Astrocyte of the hippocampus (primary cell): Measurements from ENCODE around the gene NR6A1.

Experiments
- DNase-seq: peaks from one replicate; pipeline ENCODE4 v3.0.0; 2011; ENCODE audit warnings: low read depth, low spot score

NR6A1 gene

GRCh38 chr9:124693403-124693802 lies 77.7 kb downstream of the NR6A1 start:
- DNase-seq, result no peak

DNA sequence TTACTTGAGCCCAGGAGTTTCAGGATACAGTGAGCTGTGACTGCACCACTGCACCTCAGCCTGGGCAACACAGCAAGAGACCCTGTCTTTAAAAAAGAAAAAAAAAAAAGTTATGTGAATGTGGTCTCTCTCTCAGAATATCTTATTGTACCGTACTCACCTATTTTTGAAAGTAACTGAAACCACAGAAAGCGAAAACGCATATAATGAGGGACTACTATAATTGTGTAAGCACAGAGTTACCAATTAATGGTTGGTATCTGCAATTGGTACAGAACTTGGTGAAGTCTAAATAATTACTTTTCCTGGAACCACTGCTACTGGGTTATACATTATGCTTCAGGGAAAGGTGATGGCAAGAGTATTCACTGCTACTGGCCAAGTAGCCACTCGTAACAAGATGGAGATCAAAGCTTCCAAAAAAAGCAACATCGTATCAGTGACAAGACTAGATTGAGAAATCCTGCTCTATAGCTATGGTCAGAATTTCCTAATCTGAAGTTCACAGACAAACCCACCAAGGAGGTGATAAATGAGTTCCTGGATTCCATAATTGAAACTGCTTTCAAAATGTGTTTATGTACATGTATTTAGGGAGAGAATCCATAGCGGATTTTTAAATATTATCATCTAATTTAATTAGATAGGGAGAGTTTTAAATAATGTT lies 82.7 kb downstream of the NR6A1 start:
- DNase-seq, result no peak

DNA sequence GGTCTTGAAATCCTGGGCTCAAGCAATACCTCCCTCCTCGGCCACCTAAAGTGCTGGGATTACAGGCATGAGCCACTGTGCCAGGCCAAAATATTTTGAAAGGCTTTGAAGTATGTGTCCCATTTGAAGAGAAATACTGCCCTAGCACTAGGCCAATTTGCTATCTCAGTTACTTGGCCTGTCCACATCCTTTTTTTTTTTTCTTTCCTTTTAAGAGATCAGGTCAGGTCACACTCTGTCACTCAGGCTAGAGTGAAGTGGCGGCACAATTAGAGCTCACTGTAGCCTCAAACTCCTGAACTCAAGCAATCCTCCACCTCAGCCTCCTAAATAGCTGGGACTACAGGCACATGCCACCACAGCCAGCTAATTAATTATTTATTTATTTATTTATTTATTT lies 84.2 kb downstream of the NR6A1 start:
- no peak for DNase-seq

DNA sequence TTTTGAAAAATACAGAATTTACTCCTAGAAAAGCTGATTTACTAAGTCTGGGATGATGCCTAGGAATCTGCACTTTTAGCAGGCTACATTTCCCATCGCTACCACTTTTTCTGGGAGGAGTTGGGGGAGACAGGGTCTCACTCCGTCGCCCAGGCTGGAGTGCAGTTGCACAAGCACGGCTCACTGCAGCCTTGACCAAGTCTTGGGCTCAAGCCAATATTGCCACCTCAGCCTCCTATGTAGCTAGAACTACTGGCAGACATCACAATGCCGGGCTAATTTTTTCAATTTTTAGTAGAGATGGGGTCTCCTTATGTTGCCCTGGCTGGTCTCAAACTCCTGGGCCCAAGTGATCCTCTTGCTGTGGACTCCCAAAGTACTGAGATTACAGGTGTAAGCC lies 85.9 kb downstream of the NR6A1 start:
- no peak for DNase-seq

DNA sequence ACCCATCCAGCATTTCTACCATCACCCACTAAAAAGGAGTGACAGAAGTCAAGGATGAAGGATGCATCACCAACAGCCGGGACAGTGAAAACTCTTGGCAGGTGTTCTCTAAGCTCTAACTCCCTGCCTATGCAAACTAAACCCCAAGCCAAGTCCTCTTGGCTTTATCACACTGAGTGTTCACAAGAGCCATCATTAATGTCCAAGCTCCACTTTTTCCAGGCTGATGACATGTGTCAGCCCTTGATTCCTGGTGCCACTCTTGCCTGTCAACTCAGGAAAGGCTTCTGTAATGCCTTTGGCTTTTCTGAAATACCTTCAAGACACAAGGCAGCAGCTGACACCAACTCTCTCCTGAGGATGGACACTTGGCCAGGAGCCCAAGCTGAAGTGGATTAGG lies 86.9 kb downstream of the NR6A1 start:
- DNase-seq, result no peak

GRCh38 chr9:124683043-124683442 lies 88.1 kb downstream of the NR6A1 start:
- DNase-seq, result no peak

DNA sequence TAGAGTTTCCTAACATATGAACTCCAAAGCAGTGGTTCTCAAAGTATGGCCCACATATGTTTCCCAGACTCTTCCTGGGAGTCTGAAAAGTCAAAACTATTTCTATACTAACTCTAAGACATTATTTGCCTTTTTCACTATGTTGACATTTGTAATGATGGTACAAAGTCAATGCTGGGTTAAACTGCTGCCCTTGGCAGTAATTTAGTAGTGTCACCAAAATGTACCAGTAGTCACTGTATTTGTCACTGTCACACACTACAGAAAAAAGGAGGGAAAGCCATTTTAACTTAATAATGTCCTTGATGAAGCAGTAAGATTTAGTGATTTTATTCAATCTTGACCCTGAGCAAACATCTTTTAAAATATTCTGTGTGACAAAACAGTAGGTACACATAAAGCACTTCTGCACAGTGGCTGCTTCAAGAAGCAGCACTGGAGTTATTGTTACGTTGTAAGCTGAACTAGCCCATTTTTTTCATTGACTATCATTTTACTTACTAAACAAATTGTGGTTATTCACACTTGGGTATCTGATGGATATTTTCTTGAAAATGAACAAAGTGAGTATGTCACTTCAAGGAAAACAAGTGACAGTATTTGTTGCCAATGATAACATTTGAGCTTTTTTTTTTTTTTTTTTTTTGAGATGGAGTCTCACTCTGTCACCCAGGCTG lies 90.3 kb downstream of the NR6A1 start:
- DNase-seq, result no peak

- DNase-seq, result no peak
These were observed 91.1 kb downstream of the NR6A1 start for GRCh38 chr9:124680049-124680448.

DNA sequence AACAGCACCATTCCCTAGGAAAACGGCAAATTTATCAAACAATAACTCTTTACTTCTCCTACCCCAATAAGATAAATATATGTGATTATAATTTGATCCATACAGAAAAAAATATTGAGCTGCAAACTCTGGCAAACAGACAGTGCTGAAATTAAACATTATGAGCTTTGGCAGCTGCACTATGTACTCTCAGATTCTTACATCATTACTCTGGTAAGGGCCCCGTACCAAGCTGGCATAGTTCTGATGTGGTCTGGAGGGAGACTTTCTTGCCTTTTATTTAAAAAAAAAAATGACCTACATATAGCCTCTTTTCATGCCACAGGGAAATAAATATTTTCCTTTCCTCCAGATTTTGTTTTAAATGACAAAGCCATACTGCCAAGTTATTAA lies 95.0 kb downstream of the NR6A1 start:
- DNase-seq, result peak; percentile 61

DNA sequence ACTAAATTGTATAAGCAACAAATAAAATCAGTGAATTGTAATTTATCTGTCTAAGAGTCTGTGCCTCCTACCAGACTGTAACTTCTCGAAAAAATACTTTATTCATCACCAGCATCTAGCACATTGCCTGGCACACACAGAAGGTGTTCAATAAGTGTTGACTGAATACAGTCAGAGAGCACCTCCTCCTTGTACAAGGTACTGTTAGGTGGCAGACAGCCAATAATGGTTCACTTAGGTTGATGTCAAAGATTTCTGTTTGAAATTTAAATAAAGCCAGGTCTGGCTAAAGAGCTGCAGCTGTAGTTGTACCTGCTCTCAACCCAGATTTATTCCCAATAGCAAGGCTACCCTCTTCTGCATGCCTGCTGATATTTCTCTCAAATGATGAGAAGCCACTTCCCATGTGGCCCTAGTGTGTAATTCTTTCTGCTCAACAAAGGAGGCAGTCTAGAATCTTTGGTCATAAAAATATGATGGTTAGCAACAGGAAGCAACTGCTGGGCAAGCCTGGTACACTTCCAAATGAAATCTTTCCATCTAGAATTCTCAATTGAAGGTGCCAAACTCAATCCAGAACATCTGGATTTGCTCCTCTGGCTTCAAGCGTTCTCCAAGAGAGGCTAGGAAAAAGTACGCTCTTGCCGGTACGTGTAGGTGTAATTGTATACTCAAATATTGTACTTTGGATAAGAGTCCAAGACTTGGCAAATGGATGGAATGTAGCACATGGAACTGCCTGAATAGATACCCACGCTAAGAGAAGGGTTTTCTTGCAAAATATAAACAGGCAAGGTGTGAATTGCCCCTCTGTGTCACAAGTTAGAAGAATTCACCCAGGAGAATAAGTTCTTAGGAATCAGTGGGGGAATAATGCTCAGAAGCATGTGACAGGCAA lies 95.6 kb downstream of the NR6A1 start:
- no peak for DNase-seq

DNA sequence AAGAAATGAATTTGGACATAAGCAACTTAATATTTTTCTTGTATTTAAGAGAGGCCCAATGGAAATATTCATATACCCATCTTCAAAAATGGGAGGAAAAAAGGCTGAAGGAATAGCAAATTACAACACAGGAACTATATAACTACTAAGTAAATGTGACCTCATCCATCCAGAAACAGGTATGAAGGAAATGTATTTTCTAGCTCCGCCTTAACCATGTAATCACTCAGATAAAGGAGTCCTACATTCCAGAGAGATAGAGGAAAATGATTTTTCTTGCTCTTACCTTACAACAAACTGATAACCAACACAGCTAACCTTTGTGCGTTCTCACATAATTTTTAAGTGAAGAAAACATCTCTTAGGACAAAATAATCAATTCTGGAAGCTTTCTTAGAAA lies 96.5 kb downstream of the NR6A1 start:
- no peak for DNase-seq

DNA sequence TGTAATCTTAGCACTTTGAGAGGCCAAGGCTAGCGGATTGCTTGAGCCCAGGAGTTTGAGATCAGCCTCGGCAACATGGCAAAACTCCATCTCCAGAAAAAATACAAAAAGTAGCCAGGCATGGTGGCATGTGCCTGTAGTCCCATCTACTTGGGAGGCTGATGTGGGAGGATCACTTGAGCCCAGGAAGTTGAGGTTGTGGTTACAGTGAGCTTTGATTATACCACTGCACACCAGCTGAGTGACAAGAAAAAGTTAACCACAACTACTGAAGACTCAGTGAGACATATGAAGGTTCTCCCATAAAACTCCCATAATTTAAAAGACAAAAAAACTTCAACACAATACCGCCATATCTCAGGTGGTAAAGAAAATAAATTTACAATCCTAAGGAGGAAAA lies 98.0 kb downstream of the NR6A1 start:
- no peak for DNase-seq

DNA sequence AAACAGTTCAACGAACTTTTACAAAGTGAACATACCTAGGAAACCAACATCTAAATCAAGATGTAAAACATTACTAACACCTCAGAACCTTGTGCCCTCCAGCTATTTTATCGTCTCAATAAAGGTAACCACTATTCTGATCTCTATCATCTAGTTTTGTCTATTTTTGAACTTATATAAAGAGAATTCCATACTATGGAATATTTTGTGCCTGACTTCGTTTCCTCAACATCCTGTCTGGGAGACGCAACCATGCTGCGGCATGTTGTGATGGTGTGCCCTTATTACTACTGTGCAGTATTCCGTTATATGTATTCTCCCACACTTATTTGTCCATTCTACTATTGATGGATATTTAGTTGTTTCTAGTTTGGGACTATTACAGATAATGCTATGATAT lies 99.2 kb downstream of the NR6A1 start:
- no peak for DNase-seq

DNA sequence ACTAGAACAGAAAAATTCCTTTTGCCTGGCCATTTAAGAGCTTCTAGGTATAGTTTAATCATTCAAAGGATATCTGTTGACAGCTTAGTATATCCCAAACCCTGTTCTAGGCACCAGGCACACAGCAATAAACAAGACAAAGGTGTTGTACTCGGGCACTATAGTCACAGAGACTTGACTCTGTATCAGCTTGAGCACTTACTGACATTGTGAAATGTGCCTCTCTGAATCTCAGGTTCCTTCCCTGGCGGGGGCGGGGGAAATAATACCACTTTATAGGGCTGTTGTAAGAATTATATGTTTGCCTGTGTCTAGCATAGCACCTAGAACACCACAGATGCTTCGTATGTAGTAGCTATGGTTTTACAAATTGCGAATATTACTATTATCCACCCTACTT lies 104.5 kb downstream of the NR6A1 start:
- DNase-seq, result no peak

DNA sequence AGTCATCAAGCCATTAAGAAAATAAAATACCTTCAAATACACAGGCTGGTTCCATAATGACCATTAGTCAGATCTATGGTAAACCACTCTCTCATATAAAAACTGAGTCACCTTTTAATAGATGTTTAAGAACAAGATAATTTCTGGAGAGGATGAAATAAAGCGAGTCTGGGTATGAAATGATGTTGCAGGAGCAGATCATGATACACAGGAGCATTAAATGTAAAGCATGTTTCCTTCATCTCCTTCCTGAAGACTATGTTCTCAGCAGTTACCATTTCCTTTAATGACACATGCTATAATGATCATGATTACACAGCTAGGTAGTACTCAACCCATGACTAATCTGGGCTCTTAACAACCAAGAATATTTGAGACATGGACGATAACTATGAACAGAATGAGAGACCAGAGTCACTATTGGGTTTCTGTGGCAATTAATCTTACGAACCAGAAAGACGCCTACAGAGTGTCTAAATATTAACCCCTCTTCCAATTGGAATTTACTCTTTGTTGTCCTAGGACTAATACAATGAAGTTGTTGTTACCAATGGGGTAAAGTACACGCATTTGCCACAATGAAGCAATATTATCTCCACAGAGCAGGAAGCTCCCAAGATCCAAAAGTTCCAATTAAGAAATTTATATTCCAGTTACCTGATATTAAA lies 105.6 kb downstream of the NR6A1 start:
- DNase-seq, result peak; percentile 33

DNA sequence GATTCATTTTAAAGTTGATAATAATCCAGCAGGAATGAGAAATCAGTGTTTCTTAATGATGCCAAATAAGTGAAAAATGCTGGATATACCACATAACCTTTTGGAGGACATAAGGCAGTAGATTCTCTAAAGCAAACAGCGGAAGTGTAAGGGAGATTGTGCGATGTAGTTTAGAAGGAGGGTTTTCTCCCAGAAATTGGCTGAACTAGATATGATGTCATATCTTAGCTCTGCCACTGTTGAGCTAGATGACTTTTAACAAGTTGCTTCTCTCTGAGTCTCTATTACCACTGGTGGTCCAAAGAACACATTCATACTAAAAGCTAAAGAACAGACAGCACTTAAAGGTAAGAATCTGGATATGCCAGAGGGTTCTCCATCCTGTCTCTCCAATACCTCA lies 107.0 kb downstream of the NR6A1 start:
- DNase-seq, result no peak

DNA sequence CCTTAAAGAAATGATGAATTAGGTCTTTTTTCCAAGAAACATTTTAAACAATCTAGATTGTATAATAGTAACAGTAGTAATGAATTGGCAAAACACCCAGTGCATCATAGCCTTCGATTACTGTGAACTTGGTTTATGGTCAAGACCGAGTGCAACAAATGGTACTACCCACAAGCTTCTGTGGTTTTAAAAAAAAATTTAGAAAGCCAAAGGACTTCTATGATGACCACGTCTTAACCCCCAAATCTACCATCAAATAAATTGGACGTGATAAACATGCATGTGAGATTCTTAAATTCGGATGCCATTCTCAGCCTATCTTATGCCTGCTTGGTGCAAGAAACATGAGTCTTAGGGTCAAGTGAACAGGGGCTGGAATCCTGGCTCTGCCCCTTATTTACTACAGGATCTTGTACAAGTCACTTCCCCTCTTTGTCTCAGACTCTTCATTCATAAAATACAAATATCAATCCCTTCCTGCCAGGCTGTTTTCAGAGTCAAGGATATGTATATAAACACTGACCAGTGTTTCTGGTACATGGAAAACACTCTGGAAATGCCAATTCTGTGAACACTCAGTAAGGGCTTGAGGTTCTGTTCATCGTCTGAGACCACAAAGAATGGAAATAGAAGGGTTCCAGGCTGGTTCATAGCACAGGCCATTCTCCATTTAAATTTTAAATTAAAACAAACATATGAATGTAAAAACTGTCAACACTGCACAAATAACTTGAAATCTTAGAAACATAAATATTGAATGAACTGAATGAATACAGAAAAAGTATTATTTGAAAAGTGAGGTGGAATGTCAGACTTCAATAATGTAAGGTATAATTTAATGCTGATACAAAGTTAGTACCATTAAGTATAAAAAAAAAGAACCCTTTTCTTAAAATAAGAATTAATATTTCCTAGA lies 107.8 kb downstream of the NR6A1 start:
- DNase-seq, result no peak

GRCh38 chr9:124662561-124662960 lies 108.5 kb downstream of the NR6A1 start:
- no peak for DNase-seq

DNA sequence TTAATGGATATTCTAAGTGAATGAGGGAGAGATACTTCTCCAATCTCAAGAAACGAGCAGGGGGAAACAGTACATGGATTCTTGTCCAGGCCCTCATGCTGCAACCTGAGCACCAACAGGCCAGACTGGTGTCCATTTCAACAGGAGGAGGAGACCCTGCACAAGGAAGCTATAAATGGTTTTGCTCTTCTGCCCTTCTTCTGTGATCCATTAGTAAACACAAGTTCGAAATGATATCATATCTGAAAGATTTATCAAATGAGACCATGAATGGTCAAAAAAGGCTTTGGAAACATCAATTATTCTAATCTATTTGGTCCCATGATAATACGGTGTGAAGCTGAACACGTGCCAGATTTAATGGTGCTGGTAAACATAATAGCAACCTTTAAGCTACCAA lies 109.8 kb downstream of the NR6A1 start:
- DNase-seq, result peak; percentile 44

- DNase-seq, result peak; percentile 90
These were observed 110.7 kb downstream of the NR6A1 start for GRCh38 chr9:124660341-124660801.

DNA sequence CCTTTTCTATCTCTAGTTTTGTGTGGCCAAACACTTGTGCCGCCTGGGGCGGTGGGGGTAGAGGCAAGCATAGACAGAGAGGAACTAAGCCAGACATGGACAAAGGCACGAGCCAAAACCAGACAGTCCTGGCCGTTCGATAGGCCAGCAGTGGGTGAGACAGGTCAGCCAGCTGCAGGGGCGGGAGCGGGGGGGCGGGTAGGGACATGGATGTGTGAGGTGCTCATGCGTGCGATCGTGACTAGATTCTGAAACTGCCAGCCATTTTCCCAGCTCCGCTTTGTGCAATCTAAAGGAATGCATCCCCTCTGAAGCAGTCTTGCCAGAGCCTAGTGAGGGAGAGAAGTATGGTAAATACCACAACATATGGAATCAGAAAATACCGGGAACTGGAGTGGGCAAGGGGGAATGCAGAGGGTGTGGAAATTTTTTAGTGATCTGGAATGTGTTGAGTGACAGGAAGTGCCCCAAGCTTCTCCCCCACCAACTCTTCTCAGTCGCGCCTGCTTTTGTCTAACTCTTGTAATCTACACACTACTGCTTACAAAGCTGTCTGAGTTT lies 111.9 kb downstream of the NR6A1 start:
- DNase-seq, result peak; percentile 96
